GM23338 (cell line): ENCODE results near the gene CBS.

Experiments used
- CREB1 ChIP-seq: fragments of 250-450 bp; sonication (Bioruptor Pico); IDR thresholded peaks from 2 replicates; pipeline ENCODE4 v1.5.0; 2020; ENCODE audit warnings: low read depth, mild to moderate bottlenecking, moderate library complexity
- CTCF ChIP-seq, 2 experiments: fragments of 200-600 bp in 1 of 2; sonication (generic) in 1 of 2; conservative IDR thresholded peaks; 2 replicates each; pipeline versions ENCODE4 v1.5.1 to v1.6.1; 2016 to 2017; ENCODE audit warnings: antibody characterized with exemption in 2 of 2, low read depth in 2 of 2, mild to moderate bottlenecking in 2 of 2, moderate library complexity in 1 of 2
- EZH2 ChIP-seq: fragments of 200-600 bp; sonication (generic); IDR thresholded peaks from one replicate; pipeline ENCODE4 v1.8.0; 2017; ENCODE audit warnings: antibody characterized with exemption, mild to moderate bottlenecking, low read depth; ENCODE audit not compliant: unreplicated experiment

GRCh38 chr21:43034101-43034500 lies 41.5 kb downstream of the CBS start:
- TF ChIP-seq CTCF (conservative IDR thresholded peaks at IDR 0.05; ENCODE audit: low read depth in 2 of 2) = no peak
- TF ChIP-seq EZH2 = no peak
- TF ChIP-seq CREB1 = no peak
